Activated CD4-positive, alpha-beta T cell treated with anti-CD3 and anti-CD28 coated beads for 24 hours (primary cell): ENCODE measurements around the gene BEAN1.

Experiments used
- DNase-seq, 2 donors: peaks; one replicate each; pipeline ENCODE4 v3.0.0-alpha.2; 2020; ENCODE audit warnings: low read depth in 2 of 2

Gene BEAN1

DNA sequence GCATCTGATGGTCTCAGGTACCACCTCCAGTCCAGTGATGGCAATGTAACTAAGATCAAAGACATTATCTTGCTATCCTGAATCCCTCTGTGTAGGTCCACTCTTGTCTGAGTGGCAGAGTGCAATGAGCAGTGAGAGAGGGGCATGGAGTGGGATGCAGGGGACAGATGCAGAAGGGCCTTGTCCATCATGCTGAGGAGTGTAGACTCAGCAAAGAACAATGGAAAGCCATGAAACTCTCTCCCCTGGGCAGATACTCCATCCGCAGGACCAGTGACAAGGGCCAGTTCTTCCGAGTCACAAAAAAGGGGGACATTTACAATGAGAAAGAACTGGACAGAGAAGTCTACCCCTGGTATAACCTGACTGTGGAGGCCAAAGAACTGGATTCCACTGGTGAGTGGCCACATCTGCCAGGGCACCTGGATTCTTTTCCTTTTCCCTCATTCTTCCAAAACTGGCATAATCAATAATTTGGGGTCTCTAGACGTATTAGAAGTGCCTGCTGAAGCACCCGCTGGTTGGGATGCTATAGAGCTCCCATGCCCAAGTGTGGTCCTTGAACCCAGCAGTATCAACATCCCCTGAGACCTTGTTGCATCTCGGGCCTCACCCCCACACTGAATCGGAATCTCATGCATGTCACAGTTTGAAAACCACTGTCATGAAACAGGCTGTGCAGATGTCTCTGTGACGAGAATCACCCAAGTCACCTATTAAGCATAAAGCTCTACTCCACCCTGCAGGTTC lies 31.1 kb upstream of the BEAN1 start:
- no peak for DNase-seq

DNA sequence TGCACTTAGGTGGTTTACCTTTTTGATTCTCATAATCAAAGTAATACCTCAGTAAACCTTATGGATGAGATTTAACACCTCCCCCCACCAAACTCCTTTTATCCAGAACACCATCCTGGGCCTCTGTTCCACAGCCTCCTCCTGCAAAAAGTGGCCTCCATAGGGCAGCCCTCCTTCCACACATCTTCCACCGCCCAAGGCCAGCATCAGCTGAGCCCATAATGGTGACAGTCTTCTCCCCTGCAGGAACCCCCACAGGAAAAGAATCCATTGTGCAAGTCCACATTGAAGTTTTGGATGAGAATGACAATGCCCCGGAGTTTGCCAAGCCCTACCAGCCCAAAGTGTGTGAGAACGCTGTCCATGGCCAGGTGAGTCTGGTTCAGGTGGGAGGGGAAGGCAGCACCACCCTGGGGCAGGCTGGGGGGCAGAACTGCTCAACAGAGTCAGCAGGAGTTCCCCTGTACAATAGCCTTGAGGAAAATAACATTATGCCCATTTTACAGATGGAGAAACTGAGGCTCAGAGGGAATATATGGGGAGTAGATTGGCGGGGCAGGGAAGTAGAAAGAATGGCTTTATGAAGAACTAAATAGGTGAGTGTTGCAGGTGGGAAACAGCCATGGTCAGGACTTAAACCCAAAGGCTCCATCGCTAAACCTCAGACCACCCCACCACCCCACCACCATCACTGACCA lies 29.2 kb upstream of the BEAN1 start:
- no peak for DNase-seq

GRCh38 chr16:66399031-66399430 lies 28.1 kb upstream of the BEAN1 start:
- DNase-seq = no peak

DNA sequence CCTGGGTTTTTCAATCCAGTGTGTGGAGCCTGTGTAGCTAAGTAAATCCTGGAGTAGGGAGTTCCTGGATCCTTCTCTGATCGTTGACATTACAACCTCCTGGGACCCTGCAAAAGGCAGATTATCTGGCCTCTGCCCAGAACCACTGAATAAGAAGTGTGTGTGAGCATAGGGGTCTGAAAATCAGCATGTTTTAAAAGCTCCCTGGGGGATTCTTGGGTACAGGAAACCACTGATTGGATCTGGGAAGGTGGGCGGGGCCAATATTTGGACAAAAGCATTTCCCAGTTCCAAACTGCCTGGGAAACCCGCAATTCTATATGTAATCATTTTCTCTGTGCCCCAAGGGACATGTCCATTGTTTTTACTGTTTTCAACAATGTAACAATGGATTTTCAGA lies 27.2 kb upstream of the BEAN1 start:
- no peak for DNase-seq

- no peak for DNase-seq
These were observed 26.4 kb upstream of the BEAN1 start for GRCh38 chr16:66400503-66401380.

DNA sequence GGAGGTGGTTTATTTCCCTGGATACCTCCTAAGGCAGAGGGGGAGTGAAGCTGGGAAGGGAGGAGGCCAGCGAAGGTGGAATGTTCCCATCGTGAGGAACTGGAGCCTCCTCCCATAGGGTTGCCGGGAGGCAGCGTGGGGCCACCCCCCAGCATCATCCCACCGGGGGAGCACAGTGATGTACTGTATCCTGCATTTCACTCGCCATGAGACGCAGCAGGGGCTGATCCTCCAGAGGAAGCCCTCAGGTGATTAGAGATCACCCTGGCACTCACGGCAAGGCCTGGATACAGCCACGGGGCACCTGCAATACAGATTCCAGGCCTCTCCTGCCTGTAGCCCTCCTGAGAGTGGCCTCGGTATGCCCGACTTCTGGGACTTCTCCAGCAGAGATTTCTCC lies 25.5 kb upstream of the BEAN1 start:
- DNase-seq = no peak

DNA sequence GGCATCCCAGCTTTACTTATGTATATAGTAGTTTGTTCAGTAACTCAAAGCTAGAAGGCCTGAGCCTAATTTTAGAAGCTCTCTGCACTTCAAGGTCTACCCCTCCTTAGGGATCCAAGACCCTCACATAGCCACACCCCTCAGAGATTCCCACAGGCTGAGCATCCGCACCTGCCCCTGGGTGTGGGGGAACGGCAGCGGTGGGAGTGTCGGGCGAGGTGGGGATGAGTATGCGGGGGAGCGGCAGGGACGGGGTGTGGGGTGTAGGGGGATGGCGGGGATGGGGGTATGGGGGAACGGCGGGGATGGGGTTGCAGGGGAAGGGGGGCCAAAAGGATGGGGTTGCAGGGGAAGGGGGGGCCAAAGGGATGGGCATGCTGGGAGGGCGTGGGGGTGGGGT lies 24.9 kb upstream of the BEAN1 start:
- no peak for DNase-seq

DNA sequence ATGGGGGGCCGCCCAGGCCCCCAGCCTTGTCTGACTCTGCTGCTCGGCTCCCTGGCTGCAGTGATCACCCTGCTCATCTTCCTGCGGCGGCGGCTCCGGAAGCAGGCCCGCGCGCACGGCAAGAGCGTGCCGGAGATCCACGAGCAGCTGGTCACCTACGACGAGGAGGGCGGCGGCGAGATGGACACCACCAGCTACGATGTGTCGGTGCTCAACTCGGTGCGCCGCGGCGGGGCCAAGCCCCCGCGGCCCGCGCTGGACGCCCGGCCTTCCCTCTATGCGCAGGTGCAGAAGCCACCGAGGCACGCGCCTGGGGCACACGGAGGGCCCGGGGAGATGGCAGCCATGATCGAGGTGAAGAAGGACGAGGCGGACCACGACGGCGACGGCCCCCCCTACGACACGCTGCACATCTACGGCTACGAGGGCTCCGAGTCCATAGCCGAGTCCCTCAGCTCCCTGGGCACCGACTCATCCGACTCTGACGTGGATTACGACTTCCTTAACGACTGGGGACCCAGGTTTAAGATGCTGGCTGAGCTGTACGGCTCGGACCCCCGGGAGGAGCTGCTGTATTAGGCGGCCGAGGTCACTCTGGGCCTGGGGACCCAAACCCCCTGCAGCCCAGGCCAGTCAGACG lies 24.4 kb upstream of the BEAN1 start:
- no peak for DNase-seq

DNA sequence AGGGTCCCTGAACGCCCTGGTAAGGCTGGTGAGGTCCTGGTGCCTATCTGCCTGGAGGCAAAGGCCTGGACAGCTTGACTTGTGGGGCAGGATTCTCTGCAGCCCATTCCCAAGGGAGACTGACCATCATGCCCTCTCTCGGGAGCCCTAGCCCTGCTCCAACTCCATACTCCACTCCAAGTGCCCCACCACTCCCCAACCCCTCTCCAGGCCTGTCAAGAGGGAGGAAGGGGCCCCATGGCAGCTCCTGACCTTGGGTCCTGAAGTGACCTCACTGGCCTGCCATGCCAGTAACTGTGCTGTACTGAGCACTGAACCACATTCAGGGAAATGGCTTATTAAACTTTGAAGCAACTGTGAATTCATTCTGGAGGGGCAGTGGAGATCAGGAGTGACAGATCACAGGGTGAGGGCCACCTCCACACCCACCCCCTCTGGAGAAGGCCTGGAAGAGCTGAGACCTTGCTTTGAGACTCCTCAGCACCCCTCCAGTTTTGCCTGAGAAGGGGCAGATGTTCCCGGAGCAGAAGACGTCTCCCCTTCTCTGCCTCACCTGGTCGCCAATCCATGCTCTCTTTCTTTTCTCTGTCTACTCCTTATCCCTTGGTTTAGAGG lies 23.5 kb upstream of the BEAN1 start:
- DNase-seq = no peak

GRCh38 chr16:66405057-66405783 lies 21.9 kb upstream of the BEAN1 start:
- no peak for DNase-seq

DNA sequence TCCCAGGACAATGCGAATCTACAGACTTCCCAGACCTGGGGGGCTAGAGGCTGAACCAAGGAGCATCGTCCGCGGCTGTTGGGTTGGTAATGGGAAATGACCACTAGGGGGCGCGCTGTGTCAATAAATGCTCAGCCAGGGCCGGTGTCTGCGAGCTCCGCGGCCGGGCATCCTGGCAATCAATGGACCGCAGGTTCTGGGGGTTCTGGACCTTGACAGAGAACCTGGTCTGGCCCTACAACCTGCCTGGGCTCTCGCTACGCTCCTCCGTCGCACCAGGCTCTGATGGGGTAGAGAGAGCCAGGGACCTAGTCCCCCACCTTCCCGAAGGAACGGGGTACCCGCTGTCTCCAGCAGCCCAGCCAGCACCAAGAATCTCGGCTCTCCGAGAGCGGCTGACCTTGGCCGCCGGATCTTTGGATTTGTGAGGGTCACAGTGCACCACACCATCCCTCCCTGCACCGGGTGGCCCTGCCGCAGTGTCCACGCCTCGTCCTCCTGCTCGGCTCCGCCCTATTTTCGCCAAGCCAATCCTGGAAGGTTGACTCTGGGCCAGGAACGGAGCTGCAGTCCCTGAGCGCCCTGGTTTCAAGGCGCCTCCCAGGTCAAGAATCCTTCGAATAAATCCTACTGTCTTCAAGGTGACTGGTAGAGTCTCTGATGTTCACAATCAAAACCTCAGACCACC lies 20.4 kb upstream of the BEAN1 start:
- DNase-seq = peak; percentile 90 to 91

DNA sequence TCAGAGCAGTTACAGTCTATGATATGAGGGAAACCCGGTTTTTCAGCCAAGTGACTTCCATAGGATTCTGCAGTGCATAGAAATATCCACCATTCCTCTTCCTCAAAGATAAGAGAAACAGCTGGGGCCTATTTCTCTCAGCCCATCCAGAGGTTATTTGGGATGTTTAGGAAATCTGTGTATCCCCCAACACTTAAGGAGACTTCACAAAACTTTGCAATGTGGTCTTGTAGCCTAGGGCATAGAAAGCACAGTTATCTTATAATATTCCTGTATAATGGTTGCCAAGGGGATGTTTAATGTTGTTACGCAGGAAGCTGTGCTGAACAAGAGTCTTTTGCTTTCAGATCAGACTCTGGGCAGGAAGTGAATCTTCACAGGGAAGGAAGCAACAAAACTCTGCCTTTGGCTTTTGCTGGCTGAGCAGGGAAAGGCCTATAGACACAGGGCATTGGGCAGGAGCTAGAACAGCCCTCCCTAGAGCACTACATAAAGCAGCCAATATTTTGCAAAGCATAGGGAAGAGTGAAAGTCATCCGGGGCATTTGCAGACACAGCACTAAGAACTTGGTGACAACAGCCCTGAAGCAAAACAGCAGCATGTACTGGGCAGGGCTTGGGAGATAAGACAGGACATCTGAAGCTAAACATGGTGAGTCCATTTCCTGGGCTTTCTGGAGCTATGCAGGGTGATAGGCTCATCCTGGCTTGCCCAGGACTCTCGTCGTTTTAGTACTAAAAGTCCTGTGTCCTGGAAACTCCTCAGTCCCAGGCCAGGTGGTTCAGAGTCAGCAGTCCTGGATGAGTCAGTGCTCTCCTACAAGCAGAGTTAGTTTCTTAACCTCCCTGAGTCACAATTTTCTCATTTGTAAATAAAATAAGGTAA lies 18.7 kb upstream of the BEAN1 start:
- DNase-seq = no peak

- no peak for DNase-seq
These were observed 17.9 kb upstream of the BEAN1 start for GRCh38 chr16:66409156-66409555.

- no peak for DNase-seq
These were observed 14.9 kb upstream of the BEAN1 start for GRCh38 chr16:66412182-66412581.

DNA sequence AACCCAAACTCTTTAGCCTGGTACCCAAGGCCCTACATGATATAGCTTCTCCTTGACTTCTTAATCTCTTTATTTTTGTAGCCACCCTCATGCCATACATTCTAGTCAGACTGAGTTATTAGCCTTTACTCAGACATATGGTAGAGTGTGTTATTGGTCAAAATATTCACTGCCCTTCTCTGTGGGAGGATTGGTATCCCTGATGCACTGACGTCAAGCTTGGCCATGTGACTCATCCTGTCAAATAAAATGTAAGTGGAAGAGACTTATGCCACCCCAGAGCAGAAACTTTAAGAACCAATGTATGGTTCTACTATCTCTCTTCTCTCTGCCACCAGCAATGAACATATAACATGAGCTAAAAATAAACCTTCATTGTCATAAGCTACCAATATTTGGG lies 12.2 kb upstream of the BEAN1 start:
- no peak for DNase-seq

DNA sequence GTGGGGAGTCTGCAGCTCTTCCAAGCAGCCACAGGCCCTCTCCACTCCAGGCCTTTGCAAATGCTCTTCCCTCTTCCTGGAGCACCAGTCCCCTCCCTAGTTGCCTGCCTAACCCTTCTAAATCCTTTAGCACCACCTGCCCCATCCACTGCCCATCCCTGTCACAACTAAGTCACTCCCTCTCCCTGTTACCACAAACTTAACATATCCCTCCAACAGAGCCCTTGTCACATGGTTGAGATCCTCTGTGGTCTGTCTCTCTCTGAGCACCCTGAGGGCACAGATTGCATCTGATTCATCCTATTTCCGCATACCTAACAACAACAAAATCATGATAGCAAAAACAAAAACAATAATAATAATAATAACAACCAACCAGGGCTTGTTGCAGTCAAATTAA lies 11.0 kb upstream of the BEAN1 start:
- no peak for DNase-seq

DNA sequence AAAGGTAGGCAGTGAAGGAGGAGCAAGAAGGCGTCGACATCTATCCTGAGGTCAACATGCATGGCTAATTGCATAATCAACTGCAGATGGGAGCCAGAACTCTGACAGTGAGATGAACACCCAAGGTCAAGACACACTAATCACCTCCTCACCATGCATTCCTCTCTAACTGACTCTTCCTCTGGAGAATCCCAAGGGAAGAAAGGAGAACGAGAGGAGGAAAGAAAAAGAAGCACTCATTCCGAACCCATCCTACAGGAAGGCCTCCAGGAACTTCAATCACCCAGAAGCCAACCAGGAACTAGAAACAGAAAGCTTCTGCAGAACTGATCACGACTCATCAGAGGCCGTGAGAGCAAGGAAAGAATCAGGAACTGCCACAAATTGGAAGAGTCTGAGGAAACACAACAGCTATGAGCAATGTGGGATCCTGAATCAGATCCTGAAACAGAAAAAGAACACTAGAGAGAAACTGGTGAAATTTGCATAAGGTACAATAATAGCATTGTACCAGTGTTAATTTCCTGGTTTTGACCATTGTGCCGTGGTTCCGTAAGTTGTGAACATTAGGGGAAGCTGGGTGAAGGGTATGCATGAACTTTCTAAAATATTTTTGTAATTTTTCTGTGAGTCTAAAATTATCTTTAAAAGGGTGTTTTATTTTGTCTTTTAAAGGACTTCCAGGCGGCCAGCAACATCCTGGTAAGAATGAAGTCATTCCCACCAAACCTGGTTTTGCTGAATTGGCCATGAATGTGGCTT lies 10.0 kb upstream of the BEAN1 start:
- DNase-seq = no peak

GRCh38 chr16:66418165-66418962 lies 8.7 kb upstream of the BEAN1 start:
- DNase-seq = no peak
